ENCODE data around the gene EML3. TPM values are rescaled to one million over a fixed set of nuclear protein-coding genes. Genes with fewer than 3 reads are reported as not detected.

The EML3 gene
- total and polyA plus RNA-seq, 2 of the 8 experiments (the other 6 are each of a cell fraction or from before 2014, with no cell fraction given) = 19.2 to 29.9 TPM

DNA sequence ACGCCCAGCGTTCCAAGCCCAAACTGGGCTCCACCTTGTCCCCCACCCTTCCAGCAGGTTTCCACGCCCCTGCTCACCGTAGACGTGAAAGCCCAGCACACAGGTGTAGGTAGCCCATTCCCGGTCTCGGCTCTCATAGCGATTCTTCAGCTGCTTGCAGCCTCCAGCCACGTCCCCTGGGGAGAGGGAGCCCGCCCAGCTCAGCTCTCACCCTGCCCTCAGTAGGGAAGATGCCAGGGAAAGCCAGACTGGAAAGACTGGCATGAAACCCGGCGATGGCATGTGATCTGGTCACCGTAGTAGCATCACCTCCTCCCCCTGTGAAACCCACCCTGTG lies 9.5 kb downstream of the EML3 start:
- Histone ChIP-seq H3K27me3 (replicated peaks in 1 of 4; ENCODE audit: control insufficient read depth in 3 of 4, extremely low read depth in 1 of 4, insufficient read depth in 3 of 4, low read length in 3 of 4) (peaks cover 0 to 13% (median 11%) of the 10 kb centered on the region in 4 experiments; a peak in 6 of 7 replicates), H3K4me3 (ENCODE audit: extremely low read depth in 1 of 4, insufficient read depth in 2 of 4, low read depth in 3 of 4, low read length in 4 of 4) (peak overlapping the region; percentile 74 to 86 (median 84)), H3K23me2 (ENCODE audit: low read depth, low read length) (peaks cover 17% of the 10 kb centered on the region; the same call in 1 of the 2 replicates), H3K27ac (ENCODE audit: low read depth, low read length) (no peak overlapping the region), H3K4me2 (ENCODE audit: insufficient read depth in 1 of 2, low read depth in 2 of 2, low read length in 2 of 2) (peak overlapping the region; percentile 72 to 83), H3K79me1 (ENCODE audit: low read depth, low read length) (no peaks in the 10 kb centered on the region; the same call in 1 of the 2 replicates), H4K5ac (ENCODE audit: insufficient read length, low read depth, low read length) (no peak overlapping the region), H3K4me1 (replicated peaks in 1 of 4; ENCODE audit: control insufficient read depth in 3 of 4, insufficient read depth in 4 of 4, low read length in 3 of 4) (peaks cover 10 to 35% (median 17%) of the 10 kb centered on the region in 4 experiments), H2AFZ (ENCODE audit: low read length) (no peak overlapping the region), H2BK15ac (ENCODE audit: low read length) (peak overlapping the region; percentile 88; the same call in 1 of the 2 replicates), H3K14ac (ENCODE audit: insufficient read length) (no peak overlapping the region), H2BK20ac (ENCODE audit: low read length) (no peak overlapping the region), H2BK12ac (ENCODE audit: low read depth, low read length) (no peak overlapping the region), H4K20me1 (replicated peaks in 1 of 2; ENCODE audit: control insufficient read depth in 1 of 2, insufficient read depth in 2 of 2, low read length in 2 of 2) (peaks cover under 1 to 6% of the 10 kb centered on the region in 2 experiments), H3K4ac (replicated peaks; ENCODE audit: insufficient read length, low read depth, low read length) (no peak overlapping the region), H3K79me2 (ENCODE audit: control insufficient read depth in 1 of 2, insufficient read depth in 2 of 2, low read length in 2 of 2) (peaks cover 0 to 25% of the 10 kb centered on the region in 2 experiments; a peak in 2 of 4 replicates), H3K36me3 (ENCODE audit: control insufficient read depth in 2 of 4, insufficient read depth in 4 of 4, low read length in 3 of 4) (peaks cover 5 to 8% (median 5%) of the 10 kb centered on the region in 4 experiments), H4K8ac (ENCODE audit: extremely low read depth, insufficient read depth, low read length) (peak overlapping the region; percentile 86), H3K23ac (ENCODE audit: insufficient read length) (no peak overlapping the region), H3K9ac (replicated peaks in 1 of 4; ENCODE audit: extremely low read depth in 1 of 4, low read depth in 3 of 4, low read length in 3 of 4) (peak overlapping the region in 2 of 4 experiments; percentile 20 to 55; a peak in 2 of 7 replicates), H3K18ac (ENCODE audit: extremely low read depth, low read length) (peak overlapping the region; percentile 84), H4K91ac (replicated peaks; ENCODE audit: insufficient read length, low read length) (no peak overlapping the region), H2BK120ac (replicated peaks; ENCODE audit: low read depth, low read length) (no peak overlapping the region), H2BK5ac (ENCODE audit: low read depth, low read length) (0 out of 2 replicates have a peak overlapping the region, but pooled peaks have one; percentile 68), H3K56ac (replicated peaks; ENCODE audit: insufficient read length, low read depth, low read length) (no peak overlapping the region), H3K9me3 (ENCODE audit: insufficient read depth in 2 of 2, low read depth in 1 of 2, low read length in 1 of 2) (no peaks in the 10 kb centered on the region), H2AK5ac (ENCODE audit: low read depth, low read length) (no peak overlapping the region)
- CTCF ChIA-PET (ENCODE audit: partially characterized antibody) = interaction anchor here (1.0 to 10.2 kb wide), 4 partner anchors 8 to 42 kb away, joined by 3 to 97 read pairs (median 10); partner anchors contain the start of genes EML3 and TUT1
- POLR2A ChIA-PET (ENCODE audit: partially characterized antibody) = interaction anchor here (0.8 to 15.8 kb wide), 9 partner anchors 7 to 238 kb away, joined by 3 to 235 read pairs (median 16); partner anchors contain the start of genes B3GAT3, C11orf98, CSKMT and EEF1G
- DNase-seq (ENCODE audit: low read depth in 1 of 2, low spot score in 2 of 2) = peak in 1 of 2 experiments; percentile 59
- 36% methylated on average over 11 of the region's 13 CpGs; no CpG with 5 or more reads in 1 of the 2 experiments for WGBS, 2 experiments (ENCODE audit: extremely low coverage in 1 of 2, insufficient coverage in 1 of 2, insufficient read length in 1 of 2, insufficient replicate concordance in 2 of 2, low coverage in 1 of 2, low lambda C conversion rate in 2 of 2, missing lambda C conversion rate in 1 of 2)
- FAIRE-seq = no peak
- TF ChIP-seq, protein P1, sequence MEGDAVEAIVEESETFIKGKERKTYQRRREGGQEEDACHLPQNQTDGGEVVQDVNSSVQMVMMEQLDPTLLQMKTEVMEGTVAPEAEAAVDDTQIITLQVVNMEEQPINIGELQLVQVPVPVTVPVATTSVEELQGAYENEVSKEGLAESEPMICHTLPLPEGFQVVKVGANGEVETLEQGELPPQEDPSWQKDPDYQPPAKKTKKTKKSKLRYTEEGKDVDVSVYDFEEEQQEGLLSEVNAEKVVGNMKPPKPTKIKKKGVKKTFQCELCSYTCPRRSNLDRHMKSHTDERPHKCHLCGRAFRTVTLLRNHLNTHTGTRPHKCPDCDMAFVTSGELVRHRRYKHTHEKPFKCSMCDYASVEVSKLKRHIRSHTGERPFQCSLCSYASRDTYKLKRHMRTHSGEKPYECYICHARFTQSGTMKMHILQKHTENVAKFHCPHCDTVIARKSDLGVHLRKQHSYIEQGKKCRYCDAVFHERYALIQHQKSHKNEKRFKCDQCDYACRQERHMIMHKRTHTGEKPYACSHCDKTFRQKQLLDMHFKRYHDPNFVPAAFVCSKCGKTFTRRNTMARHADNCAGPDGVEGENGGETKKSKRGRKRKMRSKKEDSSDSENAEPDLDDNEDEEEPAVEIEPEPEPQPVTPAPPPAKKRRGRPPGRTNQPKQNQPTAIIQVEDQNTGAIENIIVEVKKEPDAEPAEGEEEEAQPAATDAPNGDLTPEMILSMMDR (IDR thresholded peaks at IDR 0.05; ENCODE audit: control extremely low read depth in 1 of 3, insufficient read depth in 1 of 3, low read depth in 1 of 3, low read length in 3 of 3) = no peak
- TF ChIP-seq HDAC2 (IDR thresholded peaks at IDR 0.05; ENCODE audit: borderline replicate concordance in 1 of 2, low read depth in 2 of 2, low read length in 2 of 2) (no peak), TAF7 (optimal IDR thresholded peaks at IDR 0.05; ENCODE audit: borderline replicate concordance, low read depth, low read length) (no peak), POLR2AphosphoS5 (IDR thresholded peaks at IDR 0.05; ENCODE audit: low read depth, low read length) (no peak), BRCA1 (IDR thresholded peaks at IDR 0.05; ENCODE audit: low read depth, low read length) (no peak), SP4 (IDR thresholded peaks at IDR 0.05; ENCODE audit: low read length) (no peak), CEBPB (IDR thresholded peaks at IDR 0.05; ENCODE audit: low read depth, low read length) (no peak), POU5F1 (IDR thresholded peaks at IDR 0.05; ENCODE audit: low read depth, low read length) (no peak)
- TF ChIP-seq, protein P2, sequence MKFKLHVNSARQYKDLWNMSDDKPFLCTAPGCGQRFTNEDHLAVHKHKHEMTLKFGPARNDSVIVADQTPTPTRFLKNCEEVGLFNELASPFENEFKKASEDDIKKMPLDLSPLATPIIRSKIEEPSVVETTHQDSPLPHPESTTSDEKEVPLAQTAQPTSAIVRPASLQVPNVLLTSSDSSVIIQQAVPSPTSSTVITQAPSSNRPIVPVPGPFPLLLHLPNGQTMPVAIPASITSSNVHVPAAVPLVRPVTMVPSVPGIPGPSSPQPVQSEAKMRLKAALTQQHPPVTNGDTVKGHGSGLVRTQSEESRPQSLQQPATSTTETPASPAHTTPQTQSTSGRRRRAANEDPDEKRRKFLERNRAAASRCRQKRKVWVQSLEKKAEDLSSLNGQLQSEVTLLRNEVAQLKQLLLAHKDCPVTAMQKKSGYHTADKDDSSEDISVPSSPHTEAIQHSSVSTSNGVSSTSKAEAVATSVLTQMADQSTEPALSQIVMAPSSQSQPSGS (IDR thresholded peaks at IDR 0.05; ENCODE audit: low read length) = no peak
